Right lobe of liver (tissue), 4 donors: ENCODE data around the gene ITPA.

Source experiments
- CTCF ChIP-seq, 4 donors: fragments of 200-600 bp in 3 of 4; fragments of 450-650 bp in 1 of 4; IDR thresholded peaks; one replicate each; pipeline versions ENCODE4 v1.5.1 to v1.8.0; 2016 to 2022; ENCODE audit warnings: antibody characterized with exemption in 4 of 4, mild to moderate bottlenecking in 2 of 4
- POLR2A ChIP-seq: fragments of 450-650 bp; IDR thresholded peaks from one replicate; pipeline ENCODE4 v1.6.1; 2017; ENCODE audit warnings: antibody characterized with exemption, mild to moderate bottlenecking
- donor health status: DM: no; HTN: no; CAD: no.
- donor health status: DM: no; HTN: no; CAD: no.
- donor health status: DM: no; HTN: yes; CAD: no.

- TF ChIP-seq CTCF (IDR thresholded peaks at IDR 0.05): no peak
- no peak for TF ChIP-seq POLR2A
Measured at GRCh38 chr20:3246682-3247081, 37.4 kb downstream of the ITPA start.
